OCI-LY7 (cell line): ENCODE results near the gene CCDC51.

Source experiments
- EZH2phosphoT487 ChIP-seq: fragments of 200-600 bp; sonication (generic); IDR thresholded peaks from 2 replicates; pipeline ENCODE4 v1.6.1; 2018; ENCODE audit warnings: low read depth, borderline replicate concordance, mild to moderate bottlenecking, mixed run types, antibody characterized with exemption, low read length, moderate library complexity, mixed read lengths
- TF ChIP-seq, protein P1 (sequence below): fragments of 200-600 bp; sonication (generic); conservative IDR thresholded peaks from 2 replicates; pipeline ENCODE4 v1.5.1; 2014; ENCODE audit warnings: mild to moderate bottlenecking, antibody characterized with exemption, low read length, moderate library complexity, mixed read lengths

DNA sequence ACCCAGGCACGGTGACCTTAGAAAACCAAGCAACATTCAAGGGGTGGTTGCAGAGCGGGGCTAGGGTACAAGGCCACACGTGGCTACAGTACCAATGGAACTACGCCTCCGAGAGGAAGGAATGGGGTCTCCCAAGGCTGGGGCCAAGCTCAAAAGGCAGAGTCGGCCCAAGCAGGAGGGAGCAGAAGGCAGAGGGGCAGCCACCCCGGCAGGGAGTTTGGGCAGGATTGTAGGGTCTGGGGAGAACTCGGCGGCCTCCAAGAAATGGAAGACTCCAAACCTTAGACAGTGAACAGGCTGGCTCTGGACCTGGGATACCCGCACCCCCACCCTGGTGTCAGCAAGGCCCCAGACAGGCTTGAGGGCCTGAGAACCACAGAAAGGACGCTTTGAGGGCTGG, 35.3 kb upstream of the CCDC51 start:
- TF ChIP-seq, protein P1, sequence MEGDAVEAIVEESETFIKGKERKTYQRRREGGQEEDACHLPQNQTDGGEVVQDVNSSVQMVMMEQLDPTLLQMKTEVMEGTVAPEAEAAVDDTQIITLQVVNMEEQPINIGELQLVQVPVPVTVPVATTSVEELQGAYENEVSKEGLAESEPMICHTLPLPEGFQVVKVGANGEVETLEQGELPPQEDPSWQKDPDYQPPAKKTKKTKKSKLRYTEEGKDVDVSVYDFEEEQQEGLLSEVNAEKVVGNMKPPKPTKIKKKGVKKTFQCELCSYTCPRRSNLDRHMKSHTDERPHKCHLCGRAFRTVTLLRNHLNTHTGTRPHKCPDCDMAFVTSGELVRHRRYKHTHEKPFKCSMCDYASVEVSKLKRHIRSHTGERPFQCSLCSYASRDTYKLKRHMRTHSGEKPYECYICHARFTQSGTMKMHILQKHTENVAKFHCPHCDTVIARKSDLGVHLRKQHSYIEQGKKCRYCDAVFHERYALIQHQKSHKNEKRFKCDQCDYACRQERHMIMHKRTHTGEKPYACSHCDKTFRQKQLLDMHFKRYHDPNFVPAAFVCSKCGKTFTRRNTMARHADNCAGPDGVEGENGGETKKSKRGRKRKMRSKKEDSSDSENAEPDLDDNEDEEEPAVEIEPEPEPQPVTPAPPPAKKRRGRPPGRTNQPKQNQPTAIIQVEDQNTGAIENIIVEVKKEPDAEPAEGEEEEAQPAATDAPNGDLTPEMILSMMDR = no peak
- no peak for TF ChIP-seq EZH2phosphoT487
